Stomach (tissue), 9 donors: ENCODE results near the gene IZUMO2. TPM values are rescaled to one million over a fixed set of nuclear protein-coding genes. Genes with fewer than 3 reads are reported as not detected.

Source experiments
- DNase-seq, 2 donors: peaks; one replicate each; pipeline versions ENCODE4 v3.0.0 to v3.0.0-alpha.2; 2013 to 2019
- H3K27ac ChIP-seq, 5 donors: fragments of 200-600 bp in 4 of 5; sonication (generic) in 4 of 5; one replicate each; pipeline ENCODE4 v1.5.1; 2013 to 2019; ENCODE audit warnings: mild to moderate bottlenecking in 1 of 5, moderate library complexity in 1 of 5
- H3K27me3 ChIP-seq, 3 donors: fragments of 200-600 bp; sonication (generic); one replicate each; pipeline ENCODE4 v1.5.1; 2017 to 2019; ENCODE audit warnings: mixed run types in 1 of 3
- H3K36me3 ChIP-seq, 4 donors: fragments of 200-600 bp; sonication (generic); 1 replicate in 3 of 4; 2 replicates in 1 of 4; pipeline ENCODE4 v1.5.1; 2016 to 2019
- H3K4me1 ChIP-seq, 4 donors: fragments of 200-600 bp; sonication (generic); one replicate each; pipeline ENCODE4 v1.5.1; 2016 to 2019
- H3K4me3 ChIP-seq, 4 donors: fragments of 200-600 bp; sonication (generic) in 3 of 4; one replicate each; pipeline ENCODE4 v1.5.1; 2016 to 2019; ENCODE audit warnings: mild to moderate bottlenecking in 1 of 4
- H3K9me3 ChIP-seq, 4 donors: fragments of 200-600 bp; sonication (generic); one replicate each; pipeline ENCODE4 v1.5.1; 2016 to 2019
- CTCF ChIP-seq, 7 experiments: fragments of 450-650 bp in 4 of 7; fragments of 200-600 bp in 3 of 7; sonication (generic) in 3 of 7; IDR thresholded peaks; one replicate each; pipeline ENCODE4 v1.5.1; 2016 to 2019; ENCODE audit warnings: antibody characterized with exemption in 7 of 7, control low read depth in 2 of 7, mild to moderate bottlenecking in 1 of 7
- EP300 ChIP-seq: sonication (generic); formaldehyde crosslinking; IDR thresholded peaks from one replicate; pipeline ENCODE4 v1.6.1; 2017; ENCODE audit warnings: antibody characterized with exemption
- POLR2A ChIP-seq, 4 donors: fragments of 450-650 bp; IDR thresholded peaks; one replicate each; pipeline ENCODE4 v1.6.1; 2016; ENCODE audit warnings: antibody characterized with exemption in 4 of 4, control low read depth in 2 of 4, mild to moderate bottlenecking in 1 of 4, moderate library complexity in 1 of 4
- POLR2AphosphoS5 ChIP-seq, 3 donors: sonication (generic); formaldehyde crosslinking; IDR thresholded peaks; one replicate each; pipeline ENCODE4 v1.6.1; 2016; ENCODE audit warnings: antibody characterized with exemption in 3 of 3
- WGBS, 5 donors: extraction: QIAGEN DNeasy Blood & Tissue Kit in 3 of 5; methylation state at CpG; one replicate each; pipeline versions ENCODE4 v1.1.5 to v1.1.7; 2013 to 2018; 5-methylcytosine and 5-hydroxymethylcytosine counted together
- intact Hi-C: fragments of 100-400 bp; cut with DNase I; formaldehyde crosslinking; loops from one replicate; pipeline ENCODE4 v1.15.1; 2023; ENCODE audit warnings: low total_unique reads
- polyA plus RNA-seq, 3 donors: library from polyadenylated mRNA; stranded (reverse); fragments of 200-250 nt; gene quantifications; one replicate each; pipeline ENCODE4 v1.2.3, GENCODE V29; 2013
- total RNA-seq, 5 donors: library from RNA; depleted of rRNA; stranded (reverse); fragments of >200 nt; gene quantifications; one replicate each; pipeline versions ENCODE4 v1.1.0 to v1.2.3, GENCODE V29; 2014 to 2016
- donor health status: healthy with polysubstance abuse.
- donor health status: Bipolar disorder and iron deficiency.
- donor health status: healthy.

The IZUMO2 gene
- total and polyA plus RNA-seq, 8 donors = not detected

- H3K4me1 ChIP-seq = peaks cover 0 to 8% (median 6%) of the 10 kb centered on the region in 4 donors
- WGBS, 5 donors = 65 to 72% (median 72%) methylated on average over 13 of the region's 13 CpGs
- no peaks in the 10 kb centered on the region for H3K9me3 ChIP-seq
- H3K27ac ChIP-seq = no peak overlapping the region
- DNase-seq = no peak
- H3K4me3 ChIP-seq = no peak overlapping the region
- no peaks in the 10 kb centered on the region for H3K36me3 ChIP-seq
- H3K27me3 ChIP-seq = peaks cover 0 to 43% (median 5%) of the 10 kb centered on the region in 3 donors
- intact Hi-C loops = no loop called here
- TF ChIP-seq POLR2A (IDR thresholded peaks at IDR 0.05) = no peak
- no peak for TF ChIP-seq EP300
These were observed 29.6 kb upstream of the IZUMO2 start for GRCh38 chr19:50192463-50193211.

GRCh38 chr19:50191216-50191615 lies 28.1 kb upstream of the IZUMO2 start:
- WGBS, 5 donors = 29 to 38% (median 31%) methylated on average over 4 of the region's 4 CpGs
- H3K4me3 ChIP-seq = no peak overlapping the region
- peaks cover 0 to 2% (median 0%) of the 10 kb centered on the region in 4 donors for H3K9me3 ChIP-seq
- DNase-seq = no peak
- intact Hi-C loops = no loop called here
- H3K36me3 ChIP-seq = no peaks in the 10 kb centered on the region
- TF ChIP-seq CTCF (IDR thresholded peaks at IDR 0.05) (no peak), POLR2A (IDR thresholded peaks at IDR 0.05) (no peak), EP300 (no peak), POLR2AphosphoS5 (IDR thresholded peaks at IDR 0.05) (no peak)
- H3K4me1 ChIP-seq = peaks cover 0 to 8% (median 6%) of the 10 kb centered on the region in 4 donors
- H3K27me3 ChIP-seq = peaks cover 0 to 40% (median 5%) of the 10 kb centered on the region in 3 donors
- peak overlapping the region in 1 of 5 donors; percentile 47 for H3K27ac ChIP-seq

- DNase-seq = peak; percentile 60 to 72
- peaks cover 0 to 4% (median 0%) of the 10 kb centered on the region in 4 donors for H3K9me3 ChIP-seq
- H3K4me3 ChIP-seq = no peak overlapping the region
- TF ChIP-seq CTCF (IDR thresholded peaks at IDR 0.05) (no peak), POLR2AphosphoS5 (IDR thresholded peaks at IDR 0.05) (peak in 2 of 3 donors; percentile 25 to 64), POLR2A (IDR thresholded peaks at IDR 0.05) (no peak)
- peaks cover 0 to 35% (median under 1%) of the 10 kb centered on the region in 3 donors for H3K27me3 ChIP-seq
- H3K4me1 ChIP-seq = peaks cover 0 to 8% (median 6%) of the 10 kb centered on the region in 4 donors
- no peaks in the 10 kb centered on the region for H3K36me3 ChIP-seq
- WGBS, 5 donors = 30 to 42% (median 34%) methylated on average over 8 of the region's 8 CpGs
- H3K27ac ChIP-seq = peak overlapping the region in 3 of 5 donors; percentile 27 to 53 (median 47)
- intact Hi-C loops = no loop called here
These were observed 27.4 kb upstream of the IZUMO2 start for GRCh38 chr19:50190439-50190891.

- H3K27ac ChIP-seq = no peak overlapping the region
These were observed 26.2 kb upstream of the IZUMO2 start for GRCh38 chr19:50189331-50189730.

More at GRCh38 chr19:50189331-50189730, 26.2 kb upstream of the IZUMO2 start:
- peaks cover 0 to 23% (median 0%) of the 10 kb centered on the region in 3 donors for H3K27me3 ChIP-seq
- H3K9me3 ChIP-seq = peaks cover 0 to 4% (median 0%) of the 10 kb centered on the region in 4 donors
- no peak for TF ChIP-seq POLR2A (IDR thresholded peaks at IDR 0.05)
- no peak for TF ChIP-seq POLR2AphosphoS5 (IDR thresholded peaks at IDR 0.05)
- no peak for TF ChIP-seq EP300
- no peak for TF ChIP-seq CTCF (IDR thresholded peaks at IDR 0.05)
- H3K4me3 ChIP-seq = no peak overlapping the region
- H3K4me1 ChIP-seq = peaks cover 0 to 8% (median 6%) of the 10 kb centered on the region in 4 donors
- 71 to 80% (median 73%) methylated on average over 8 of the region's 8 CpGs for WGBS, 5 donors
- no peak for DNase-seq
- intact Hi-C loops = no loop called here
- H3K36me3 ChIP-seq = no peaks in the 10 kb centered on the region
